Stimulated activated CD4-positive, alpha-beta T cell treated with anti-CD3 and anti-CD28 coated beads, Interleukin-1b, Interleukin-23, amount 100 ng/mL, for 4 hours (primary cell): Measurements from ENCODE around the gene CD99L2.
"Not testable (repeated sequence)": the region's sequence is repeated elsewhere in the genome, so short reads cannot be mapped to it uniquely, and the experiment has no call there.

Experiments
- DNase-seq, 2 donors: peaks; one replicate each; pipeline ENCODE4 v3.0.0-alpha.2; 2020; ENCODE audit warnings: low read depth in 2 of 2

Gene CD99L2

GRCh38 chrX:150854856-150855255 lies 43.6 kb downstream of the CD99L2 start:
- DNase-seq: no peak

- DNase-seq: no peak
Measured at GRCh38 chrX:150849996-150850720, 48.3 kb downstream of the CD99L2 start.

GRCh38 chrX:150849486-150849885 lies 49.0 kb downstream of the CD99L2 start:
- DNase-seq: no peak

GRCh38 chrX:150848914-150849365 lies 49.5 kb downstream of the CD99L2 start:
- DNase-seq: no peak

GRCh38 chrX:150847088-150847487 lies 51.4 kb downstream of the CD99L2 start:
- DNase-seq: no peak

- no peak for DNase-seq
Measured at GRCh38 chrX:150846130-150846529, 52.3 kb downstream of the CD99L2 start.

GRCh38 chrX:150845091-150845490 lies 53.4 kb downstream of the CD99L2 start:
- no peak for DNase-seq

GRCh38 chrX:150844016-150844415 lies 54.5 kb downstream of the CD99L2 start:
- DNase-seq: no peak

GRCh38 chrX:150842198-150842685 lies 56.2 kb downstream of the CD99L2 start:
- no peak for DNase-seq

- no peak for DNase-seq
Measured at GRCh38 chrX:150841456-150842197, 56.8 kb downstream of the CD99L2 start.

- no peak for DNase-seq
Measured at GRCh38 chrX:150837845-150838244, 60.6 kb downstream of the CD99L2 start.

GRCh38 chrX:150834695-150835094 lies 63.8 kb downstream of the CD99L2 start:
- DNase-seq: no peak

GRCh38 chrX:150833454-150834056 lies 64.9 kb downstream of the CD99L2 start:
- DNase-seq: no peak

GRCh38 chrX:150831863-150832262 lies 66.6 kb downstream of the CD99L2 start:
- DNase-seq: no peak

- DNase-seq: no peak
Measured at GRCh38 chrX:150828785-150829184, 69.7 kb downstream of the CD99L2 start.

- DNase-seq: not testable (repeated sequence)
Measured at GRCh38 chrX:150824352-150824751, 74.1 kb downstream of the CD99L2 start.

GRCh38 chrX:150823826-150824225 lies 74.6 kb downstream of the CD99L2 start:
- not testable (repeated sequence) for DNase-seq

GRCh38 chrX:150821971-150822370 lies 76.5 kb downstream of the CD99L2 start:
- no peak for DNase-seq

- no peak for DNase-seq
Measured at GRCh38 chrX:150813922-150814321, 84.5 kb downstream of the CD99L2 start.

- no peak for DNase-seq
Measured at GRCh38 chrX:150806827-150807226, 91.6 kb downstream of the CD99L2 start.

- no peak for DNase-seq
Measured at GRCh38 chrX:150805736-150806135, 92.7 kb downstream of the CD99L2 start.

- no peak for DNase-seq
Measured at GRCh38 chrX:150792949-150793527, 105.4 kb downstream of the CD99L2 start.
